PC-9 (cell line): ENCODE results near the gene USP9X. TPM values are rescaled to one million over a fixed set of nuclear protein-coding genes. Genes with fewer than 3 reads are reported as not detected.

Experiments
- BruUV-seq: library from RNA; stranded (reverse); fragments of 400-500 nt; replicated peaks from 2 replicates; lab custom pipeline; 2021; lab: Mats Ljungman, UMichigan
- CTCF ChIA-PET: fragments of 300-600 bp; sonication (Branson Sonifier 250); formaldehyde crosslinking; loops from one replicate; lab custom pipeline; 2022; ENCODE audit warnings: antibody characterized with exemption; lab: Charles Lee
- POLR2A ChIA-PET: fragments of 300-600 bp; sonication (Branson Sonifier 250); formaldehyde crosslinking; loops from one replicate; lab custom pipeline; 2022; ENCODE audit warnings: antibody characterized with exemption; ENCODE audit not compliant: unreplicated experiment; lab: Charles Lee
- DNase-seq, 2 experiments: peaks; one replicate each; pipeline versions ENCODE4 v3.0.0 to v3.0.0-alpha.2; 2015 to 2022; ENCODE audit warnings: mixed read lengths in 1 of 2
- H2AFZ ChIP-seq: fragments of 200-600 bp; sonication (generic); 2 replicates; pipeline ENCODE4 v1.8.1; 2017; ENCODE audit warnings: antibody characterized with exemption
- H3F3A ChIP-seq: fragments of 200-600 bp; sonication (generic); 2 replicates; pipeline ENCODE4 v1.8.1; 2017; ENCODE audit warnings: antibody characterized with exemption, mild to moderate bottlenecking, low read depth; ENCODE audit not compliant: insufficient read depth
- H3K27ac ChIP-seq: fragments of 200-600 bp; sonication (generic); 2 replicates; pipeline ENCODE4 v1.6.1; 2016; ENCODE audit warnings: mixed run types
- H3K27me3 ChIP-seq: fragments of 200-600 bp; sonication (generic); 2 replicates; pipeline ENCODE4 v1.6.1; 2016; ENCODE audit warnings: low read depth, mixed run types; ENCODE audit not compliant: insufficient read depth
- H3K36me3 ChIP-seq: fragments of 200-600 bp; sonication (generic); 2 replicates; pipeline ENCODE4 v1.6.1; 2016; ENCODE audit warnings: low read depth, mixed run types
- H3K4me1 ChIP-seq: fragments of 200-600 bp; sonication (generic); replicated peaks from 2 replicates; pipeline ENCODE4 v1.6.1; 2016; ENCODE audit warnings: mixed run types; ENCODE audit not compliant: insufficient read depth
- H3K4me2 ChIP-seq: fragments of 200-600 bp; sonication (generic); 2 replicates; pipeline ENCODE4 v1.6.1; 2017; ENCODE audit warnings: mixed run types
- H3K4me3 ChIP-seq: fragments of 200-600 bp; sonication (generic); 2 replicates; pipeline ENCODE4 v1.6.1; 2016; ENCODE audit warnings: mixed run types
- H3K79me2 ChIP-seq: fragments of 200-600 bp; sonication (generic); 2 replicates; pipeline ENCODE4 v1.6.1; 2017; ENCODE audit warnings: low read depth, mixed run types
- H3K9me2 ChIP-seq: fragments of 200-600 bp; sonication (generic); 2 replicates; pipeline ENCODE4 v1.8.1; 2017; ENCODE audit warnings: mild to moderate bottlenecking; ENCODE audit not compliant: insufficient read depth
- H3K9me3 ChIP-seq: fragments of 200-600 bp; sonication (generic); 2 replicates; pipeline ENCODE4 v1.8.1; 2016; ENCODE audit warnings: low read depth; ENCODE audit not compliant: insufficient read depth
- H4K20me1 ChIP-seq: fragments of 200-600 bp; sonication (generic); 2 replicates; pipeline ENCODE4 v1.8.1; 2017; ENCODE audit not compliant: insufficient read depth
- EZH2 ChIP-seq: fragments of 200-600 bp; sonication (generic); IDR thresholded peaks from 2 replicates; pipeline ENCODE4 v1.8.0; 2017; ENCODE audit warnings: antibody characterized with exemption, low read depth
- intact Hi-C: fragments of 100-400 bp; cut with micrococcal nuclease; formaldehyde crosslinking; loops from one replicate; pipeline ENCODE4 v1.10.0; 2022; ENCODE audit not compliant: unreplicated experiment
- total RNA-seq: library from RNA; stranded (reverse); gene quantifications from 2 replicates; pipeline ENCODE4 v1.2.3, GENCODE V29; 2021
- TF ChIP-seq, protein P1 (sequence below): fragments of 200-600 bp; sonication (generic); conservative IDR thresholded peaks from 2 replicates; pipeline ENCODE4 v1.6.1; 2017; ENCODE audit warnings: mixed run types, antibody characterized with exemption, mild to moderate bottlenecking, moderate library complexity

USP9X gene
- total RNA-seq, 1 experiment from 2014 or later = 43.2 TPM

DNA sequence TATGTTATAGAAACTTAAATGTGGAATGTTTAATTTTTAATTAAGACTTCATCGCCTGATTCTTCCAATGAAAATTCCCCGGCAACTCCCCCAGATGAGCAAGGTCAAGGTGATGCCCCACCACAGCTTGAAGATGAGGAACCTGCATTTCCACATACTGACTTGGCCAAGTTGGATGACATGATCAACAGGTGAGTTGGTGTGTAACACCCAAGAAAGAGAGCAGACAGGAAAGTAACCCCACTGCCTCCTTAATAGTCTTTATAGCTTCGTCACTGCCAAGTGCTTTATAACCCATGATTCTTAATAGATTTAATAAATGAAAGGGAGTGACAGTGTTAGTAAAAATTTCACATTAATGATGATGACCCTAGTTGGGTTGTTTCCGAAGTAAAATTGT is 43.7 kb downstream of the USP9X start:
- DNase-seq = no peak
- intact Hi-C loops = no loop called here
- Histone ChIP-seq H3K27me3 (no peaks in the 10 kb centered on the region), H3K4me3 (no peak overlapping the region), H3K9me2 (no peaks in the 10 kb centered on the region), H3K4me1 (no peaks in the 10 kb centered on the region), H2AFZ (no peak overlapping the region), H4K20me1 (no peaks in the 10 kb centered on the region), H3K79me2 (no peaks in the 10 kb centered on the region), H3K27ac (no peak overlapping the region), H3K4me2 (no peak overlapping the region), H3F3A (no peaks in the 10 kb centered on the region), H3K9me3 (no peaks in the 10 kb centered on the region), H3K36me3 (no peaks in the 10 kb centered on the region)
- POLR2A ChIA-PET = no interaction called here
- TF ChIP-seq EZH2 = no peak
- TF ChIP-seq, protein P1, sequence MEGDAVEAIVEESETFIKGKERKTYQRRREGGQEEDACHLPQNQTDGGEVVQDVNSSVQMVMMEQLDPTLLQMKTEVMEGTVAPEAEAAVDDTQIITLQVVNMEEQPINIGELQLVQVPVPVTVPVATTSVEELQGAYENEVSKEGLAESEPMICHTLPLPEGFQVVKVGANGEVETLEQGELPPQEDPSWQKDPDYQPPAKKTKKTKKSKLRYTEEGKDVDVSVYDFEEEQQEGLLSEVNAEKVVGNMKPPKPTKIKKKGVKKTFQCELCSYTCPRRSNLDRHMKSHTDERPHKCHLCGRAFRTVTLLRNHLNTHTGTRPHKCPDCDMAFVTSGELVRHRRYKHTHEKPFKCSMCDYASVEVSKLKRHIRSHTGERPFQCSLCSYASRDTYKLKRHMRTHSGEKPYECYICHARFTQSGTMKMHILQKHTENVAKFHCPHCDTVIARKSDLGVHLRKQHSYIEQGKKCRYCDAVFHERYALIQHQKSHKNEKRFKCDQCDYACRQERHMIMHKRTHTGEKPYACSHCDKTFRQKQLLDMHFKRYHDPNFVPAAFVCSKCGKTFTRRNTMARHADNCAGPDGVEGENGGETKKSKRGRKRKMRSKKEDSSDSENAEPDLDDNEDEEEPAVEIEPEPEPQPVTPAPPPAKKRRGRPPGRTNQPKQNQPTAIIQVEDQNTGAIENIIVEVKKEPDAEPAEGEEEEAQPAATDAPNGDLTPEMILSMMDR = no peak
- BruUV-seq = no TSS peak
- CTCF ChIA-PET = no interaction called here

DNA sequence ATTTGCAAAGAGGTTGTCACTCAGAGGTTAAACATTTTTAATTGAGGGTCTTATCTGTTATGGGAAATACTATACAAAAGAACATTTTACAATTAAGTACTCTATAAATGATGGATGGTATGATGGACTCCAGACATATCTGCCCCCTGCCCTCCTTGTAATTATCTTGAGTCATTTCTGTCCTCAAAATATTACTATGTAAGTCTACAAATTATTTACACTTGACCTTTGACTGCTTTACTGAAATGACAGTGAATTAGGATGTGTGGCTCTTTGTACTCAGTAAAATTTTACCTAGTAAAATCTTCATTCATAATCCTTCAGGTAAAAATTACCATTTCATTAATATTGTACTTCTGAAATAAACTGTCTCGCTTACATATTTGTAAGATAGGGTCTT is 46.5 kb downstream of the USP9X start:
- H3K27me3 ChIP-seq = no peaks in the 10 kb centered on the region
- H3K36me3 ChIP-seq = no peaks in the 10 kb centered on the region
- H3K9me3 ChIP-seq = no peaks in the 10 kb centered on the region
- BruUV-seq = no TSS peak
- no peak for DNase-seq
- intact Hi-C loops = no loop called here
- no peak overlapping the region for H3K4me2 ChIP-seq
- no peaks in the 10 kb centered on the region for H4K20me1 ChIP-seq
- H3F3A ChIP-seq = no peaks in the 10 kb centered on the region
- H3K9me2 ChIP-seq = no peaks in the 10 kb centered on the region
- no peaks in the 10 kb centered on the region for H3K79me2 ChIP-seq
- no peaks in the 10 kb centered on the region for H3K4me1 ChIP-seq
- ChIA-PET POLR2A (no interaction called here), CTCF (no interaction called here)
- no peak overlapping the region for H3K27ac ChIP-seq
- no peak overlapping the region for H2AFZ ChIP-seq
- TF ChIP-seq EZH2 = no peak
- TF ChIP-seq, protein P1 = no peak
- H3K4me3 ChIP-seq = no peak overlapping the region

DNA sequence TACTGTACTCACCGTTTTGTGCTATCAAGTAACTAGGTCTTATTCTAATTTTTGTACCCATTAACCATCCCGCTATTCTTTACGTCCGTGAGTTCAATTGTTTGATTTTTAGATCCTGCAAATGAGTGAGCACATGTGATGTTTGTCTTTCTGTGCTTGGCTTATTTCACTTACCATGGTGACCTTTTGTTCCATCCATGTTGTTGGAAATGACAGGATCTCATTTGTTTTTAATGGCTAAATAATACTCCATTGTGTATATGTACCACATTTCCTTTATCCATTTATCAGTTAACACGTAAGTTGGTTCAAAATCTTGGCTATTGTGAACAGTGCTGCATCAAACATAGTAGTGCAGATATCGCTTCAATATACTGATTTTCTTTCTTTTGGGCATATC is 48.3 kb downstream of the USP9X start:
- TF ChIP-seq, protein P1 = no peak
- TF ChIP-seq EZH2 = no peak
- Histone ChIP-seq H4K20me1 (no peaks in the 10 kb centered on the region), H3K27ac (no peak overlapping the region), H3K9me3 (no peaks in the 10 kb centered on the region), H3K4me3 (no peak overlapping the region), H3K36me3 (no peaks in the 10 kb centered on the region), H3K79me2 (no peaks in the 10 kb centered on the region), H3K9me2 (no peaks in the 10 kb centered on the region), H3K27me3 (no peaks in the 10 kb centered on the region), H3F3A (no peaks in the 10 kb centered on the region), H3K4me2 (no peak overlapping the region), H3K4me1 (no peaks in the 10 kb centered on the region), H2AFZ (no peak overlapping the region)
- ChIA-PET CTCF (no interaction called here), POLR2A (no interaction called here)
- BruUV-seq = no TSS peak
- DNase-seq = no peak
- intact Hi-C loops = no loop called here
